HCT116 (cell line): Measurements from ENCODE around the gene POU2AF2. TPM values are rescaled to one million over a fixed set of nuclear protein-coding genes. Genes with fewer than 3 reads are reported as not detected.

Experiments used
- ATAC-seq: fragments of 200-7000 bp; cut with Tn5 transposase; 2 replicates; pipeline ENCODE4 v1.9.1; 2020; ENCODE audit warnings: mild to moderate bottlenecking, moderate library complexity
- BruUV-seq: library from RNA; stranded (reverse); fragments of 400-500 nt; replicated peaks from 2 replicates; lab custom pipeline; 2021; lab: Mats Ljungman, UMichigan
- CTCF ChIA-PET: fragments of 300-600 bp; sonication (Branson Sonifier 250); formaldehyde crosslinking; loops from one replicate; lab custom pipeline; 2021; ENCODE audit warnings: antibody characterized with exemption; lab: Charles Lee
- POLR2A ChIA-PET: fragments of 300-600, 350-600 bp; sonication (Branson Sonifier 250); formaldehyde crosslinking; loops from one replicate; lab custom pipeline; 2021; ENCODE audit warnings: antibody characterized with exemption; lab: Charles Lee
- RAD21 ChIA-PET, 2 experiments: fragments of 300-600 bp; sonication (Branson Sonifier 250); formaldehyde crosslinking; loops; one replicate each; lab custom pipeline; 2023; ENCODE audit warnings: low total read pairs in 2 of 2; ENCODE audit not compliant: uncharacterized antibody in 2 of 2, unreplicated experiment in 2 of 2, low non-redundant PET in 1 of 2; lab: Charles Lee
- DNase-seq: peaks from one replicate; pipeline ENCODE4 v3.0.0-alpha.2; 2010; ENCODE audit warnings: low read depth, low spot score
- H2AFZ ChIP-seq: fragments of 200-600 bp; shearing (Covaris generic), sonication (generic); 2 replicates; pipeline ENCODE4 v1.6.1; 2017; ENCODE audit warnings: low read depth, mixed run types, mixed read lengths, antibody characterized with exemption, low read length; ENCODE audit not compliant: poor library complexity, severe bottlenecking
- H3K27ac ChIP-seq: 2 replicates; pipeline ENCODE4 v1.5.1; 2012; ENCODE audit warnings: low read depth, low read length
- H3K27me3 ChIP-seq: fragments of 200-600 bp; sonication (generic); 2 replicates; pipeline ENCODE4 v1.6.1; 2016; ENCODE audit warnings: mixed run types, low read length, mixed read lengths; ENCODE audit not compliant: insufficient read depth
- H3K36me3 ChIP-seq, 2 experiments: fragments of 200-500 bp in 1 of 2; fragments of 200-600 bp in 1 of 2; sonication (Bioruptor generic) in 1 of 2; sonication (generic) in 1 of 2; 2 replicates each; pipeline versions ENCODE4 v1.5.1 to v1.6.1; 2014 to 2016; ENCODE audit warnings: low read length in 2 of 2, inconsistent platforms in 1 of 2, mixed read lengths in 1 of 2, mixed run types in 1 of 2; ENCODE audit not compliant: insufficient read depth in 2 of 2, control insufficient read depth in 1 of 2
- H3K4me1 ChIP-seq, 2 experiments: fragments of 200-600 bp in 1 of 2; sonication (generic) in 1 of 2; 2 replicates each; pipeline versions ENCODE4 v1.5.1 to v1.6.1; 2012 to 2017; ENCODE audit warnings: low read length in 2 of 2, inconsistent platforms in 1 of 2, mild to moderate bottlenecking in 1 of 2, mixed read lengths in 1 of 2, mixed run types in 1 of 2, moderate library complexity in 1 of 2; ENCODE audit not compliant: insufficient read depth in 2 of 2, control insufficient read depth in 1 of 2
- H3K4me2 ChIP-seq: fragments of 200-600 bp; sonication (generic); 2 replicates; pipeline ENCODE4 v1.6.1; 2017; ENCODE audit warnings: mixed run types, low read length, mixed read lengths
- H3K4me3 ChIP-seq, 2 experiments: fragments of 200-600 bp in 1 of 2; sonication (generic) in 1 of 2; replicated peaks in 1 of 2; 2 replicates each; pipeline ENCODE4 v1.5.1; 2011 to 2016; ENCODE audit warnings: low read length in 2 of 2, control low read depth in 1 of 2, low read depth in 1 of 2, mild to moderate bottlenecking in 1 of 2, mixed read lengths in 1 of 2, mixed run types in 1 of 2
- H3K79me2 ChIP-seq: fragments of 200-600 bp; sonication (generic); 2 replicates; pipeline ENCODE4 v1.6.1; 2017; ENCODE audit warnings: mild to moderate bottlenecking, mixed run types, low read length, moderate library complexity, mixed read lengths; ENCODE audit not compliant: insufficient read depth
- H3K9ac ChIP-seq: fragments of 200-600 bp; sonication (generic); 2 replicates; pipeline ENCODE4 v1.6.1; 2016; ENCODE audit warnings: low read length, mixed read lengths
- H3K9me2 ChIP-seq: fragments of 200-600 bp; sonication (generic), shearing (Covaris generic); 2 replicates; pipeline ENCODE4 v1.6.1; 2017; ENCODE audit warnings: mixed run types, mild to moderate bottlenecking, moderate library complexity; ENCODE audit not compliant: insufficient read depth
- H3K9me3 ChIP-seq, 2 experiments: fragments of 200-500 bp in 1 of 2; fragments of 200-600 bp in 1 of 2; sonication (Bioruptor generic) in 1 of 2; sonication (generic) in 1 of 2; 2 replicates each; pipeline ENCODE4 v1.6.1; 2014 to 2017; ENCODE audit warnings: low read length in 2 of 2, mixed read lengths in 2 of 2, inconsistent platforms in 1 of 2, low read depth in 1 of 2, mild to moderate bottlenecking in 1 of 2, mixed run types in 1 of 2, moderate library complexity in 1 of 2; ENCODE audit not compliant: control insufficient read depth in 1 of 2, insufficient read depth in 1 of 2
- H4K20me1 ChIP-seq: fragments of 200-600 bp; sonication (generic), shearing (Covaris generic); 2 replicates; pipeline ENCODE4 v1.6.1; 2017; ENCODE audit warnings: mixed run types, mild to moderate bottlenecking, moderate library complexity; ENCODE audit not compliant: insufficient read depth
- EZH2 ChIP-seq: fragments of 200-600 bp; sonication (generic); IDR thresholded peaks from 2 replicates; pipeline ENCODE4 v1.6.1; 2017; ENCODE audit warnings: antibody characterized with exemption, mixed run types
- FOSL1 ChIP-seq: IDR thresholded peaks from 2 replicates; pipeline ENCODE4 v1.6.1; 2012; ENCODE audit warnings: low read depth
- POLR2A ChIP-seq: IDR thresholded peaks from 2 replicates; pipeline ENCODE4 v1.7.0; 2011; ENCODE audit warnings: borderline replicate concordance; ENCODE audit not compliant: insufficient read depth, insufficient read length; ENCODE audit errors: extremely low read depth
- REST ChIP-seq: IDR thresholded peaks from 2 replicates; pipeline ENCODE4 v1.6.1; 2012; ENCODE audit warnings: low read depth
- SIN3A ChIP-seq: IDR thresholded peaks from 2 replicates; pipeline ENCODE4 v1.6.1; 2012; ENCODE audit warnings: low read depth
- SP1 ChIP-seq: IDR thresholded peaks from 2 replicates; pipeline ENCODE4 v1.6.1; 2012; ENCODE audit warnings: low read depth
- SRF ChIP-seq: IDR thresholded peaks from 2 replicates; pipeline ENCODE4 v1.6.1; 2012; ENCODE audit warnings: low read depth
- YY1 ChIP-seq: IDR thresholded peaks from 2 replicates; pipeline ENCODE4 v1.6.1; 2011; ENCODE audit warnings: low read length, low read depth, moderate library complexity, mild to moderate bottlenecking; ENCODE audit not compliant: insufficient replicate concordance; ENCODE audit errors: extremely low read depth
- ZFX ChIP-seq: fragments of 450-650 bp; IDR thresholded peaks from 2 replicates; pipeline ENCODE4 v1.6.1; 2017
- intact Hi-C: fragments of 100-400 bp; cut with micrococcal nuclease; formaldehyde crosslinking; loops from 2 replicates; pipeline ENCODE4 v1.10.0; 2022
- total RNA-seq: library from RNA; stranded (reverse); gene quantifications from one replicate; pipeline ENCODE4 v1.2.1, GENCODE V29; 2021; ENCODE audit not compliant: unreplicated experiment

Gene POU2AF2
- total RNA-seq, 1 experiment from 2014 or later: not detected

DNA sequence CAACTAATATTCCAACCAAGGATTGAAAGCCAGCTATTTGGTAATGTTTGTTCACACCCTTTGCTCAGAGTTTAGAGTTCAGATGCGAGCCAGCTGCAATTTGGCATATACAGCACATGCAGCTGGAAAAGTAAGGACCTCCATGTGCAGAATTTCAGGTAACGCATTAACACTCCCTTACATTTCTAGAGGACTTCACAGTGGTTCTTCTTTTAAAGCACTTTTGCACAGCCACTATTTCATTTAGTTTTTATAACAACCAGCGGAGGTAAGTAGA lies 56.3 kb downstream of the POU2AF2 start:
- no peak overlapping the region for H3K4me2 ChIP-seq
- no peaks in the 10 kb centered on the region for H3K9me2 ChIP-seq
- no peaks in the 10 kb centered on the region for H3K4me1 ChIP-seq
- no peaks in the 10 kb centered on the region for H3K36me3 ChIP-seq
- peaks cover 22% of the 10 kb centered on the region for H3K27me3 ChIP-seq
- ChIA-PET POLR2A (no interaction called here), RAD21 (no interaction called here), CTCF (no interaction called here)
- ATAC-seq (no peak), DNase-seq (no peak)
- H3K27ac ChIP-seq: no peak overlapping the region
- no peaks in the 10 kb centered on the region for H3K9me3 ChIP-seq
- no TSS peak for BruUV-seq
- no peaks in the 10 kb centered on the region for H4K20me1 ChIP-seq
- no peak overlapping the region for H2AFZ ChIP-seq
- no peaks in the 10 kb centered on the region for H3K79me2 ChIP-seq
- no peak overlapping the region for H3K4me3 ChIP-seq
- no peak for TF ChIP-seq ZFX
- TF ChIP-seq SRF: no peak
- TF ChIP-seq SIN3A: no peak
- TF ChIP-seq POLR2A: no peak
- intact Hi-C loops: no loop called here
- no peak overlapping the region for H3K9ac ChIP-seq

GRCh38 chr11:111302298-111302697 lies 56.8 kb downstream of the POU2AF2 start:
- ChIA-PET POLR2A (no interaction called here), RAD21 (no interaction called here), CTCF (no interaction called here)
- Histone ChIP-seq H3K27ac (no peak overlapping the region), H3K4me3 (no peak overlapping the region), H3K4me1 (no peaks in the 10 kb centered on the region), H3K79me2 (no peaks in the 10 kb centered on the region), H3K4me2 (no peak overlapping the region), H3K9me3 (no peaks in the 10 kb centered on the region), H2AFZ (no peak overlapping the region), H3K27me3 (peaks cover 24% of the 10 kb centered on the region), H3K9me2 (no peaks in the 10 kb centered on the region), H3K36me3 (no peaks in the 10 kb centered on the region), H3K9ac (no peak overlapping the region), H4K20me1 (no peaks in the 10 kb centered on the region)
- intact Hi-C loops: no loop called here
- no TSS peak for BruUV-seq
- TF ChIP-seq FOSL1: no peak
- TF ChIP-seq YY1: no peak
- no peak for TF ChIP-seq SP1
- no peak for TF ChIP-seq ZFX
- no peak for TF ChIP-seq REST
- TF ChIP-seq EZH2: no peak
- no peak for DNase-seq
- no peak for ATAC-seq
